Activated B cell treated with CpG ODN at 0.5 μM for 24 hours (primary cell): ENCODE measurements around the gene TRAF2. TPM values are rescaled to one million over a fixed set of nuclear protein-coding genes. Genes with fewer than 3 reads are reported as not detected.

ENCODE experiments used
- ATAC-seq: fragments of 200-7000 bp; cut with Tn5 transposase; one replicate; pipeline ENCODE4 v1.10.0; 2021; ENCODE audit warnings: low read depth, mild to moderate bottlenecking, moderate library complexity
- CTCF ChIA-PET: fragments of 350-600 bp; sonication (Branson Sonifier 250); formaldehyde crosslinking; loops from one replicate; lab custom pipeline; 2021; ENCODE audit warnings: antibody characterized with exemption; lab: Charles Lee
- POLR2A ChIA-PET: fragments of 350-600 bp; sonication (Branson Sonifier 250); formaldehyde crosslinking; loops from one replicate; lab custom pipeline; 2021; ENCODE audit warnings: antibody characterized with exemption; lab: Charles Lee
- DNase-seq: peaks from one replicate; pipeline ENCODE4 v3.0.0; 2022
- H3K27ac Mint-ChIP-seq: one replicate; pipeline ENCODE4 v1.8.0; 2020; ENCODE audit warnings: mixed read lengths
- H3K27me3 Mint-ChIP-seq: one replicate; pipeline ENCODE4 v1.8.0; 2021; ENCODE audit warnings: mixed read lengths
- H3K36me3 Mint-ChIP-seq: one replicate; pipeline ENCODE4 v1.8.0; 2021; ENCODE audit warnings: low read depth, mixed read lengths
- H3K4me1 Mint-ChIP-seq: one replicate; pipeline ENCODE4 v1.8.0; 2021; ENCODE audit warnings: mixed read lengths
- H3K4me3 Mint-ChIP-seq: one replicate; pipeline ENCODE4 v1.8.0; 2020; ENCODE audit warnings: mild to moderate bottlenecking, mixed read lengths
- H3K9me3 Mint-ChIP-seq: one replicate; pipeline ENCODE4 v1.8.0; 2020; ENCODE audit warnings: mixed read lengths
- intact Hi-C: fragments of 100-400 bp; cut with micrococcal nuclease; formaldehyde crosslinking; loops from one replicate; pipeline ENCODE4 v1.15.1; 2024
- total RNA-seq: library from RNA; stranded (reverse); gene quantifications from 2 replicates; pipeline ENCODE4 v1.2.3, GENCODE V29; 2022
- TF ChIP-seq, protein P1 (sequence below): fragments of 200-600 bp; IDR thresholded peaks from one replicate; pipeline ENCODE4 v1.8.0; 2022; ENCODE audit warnings: antibody characterized with exemption, mild to moderate bottlenecking

TRAF2 gene
- total RNA-seq, 1 donor from 2014 or later, result 58.2 TPM

DNA sequence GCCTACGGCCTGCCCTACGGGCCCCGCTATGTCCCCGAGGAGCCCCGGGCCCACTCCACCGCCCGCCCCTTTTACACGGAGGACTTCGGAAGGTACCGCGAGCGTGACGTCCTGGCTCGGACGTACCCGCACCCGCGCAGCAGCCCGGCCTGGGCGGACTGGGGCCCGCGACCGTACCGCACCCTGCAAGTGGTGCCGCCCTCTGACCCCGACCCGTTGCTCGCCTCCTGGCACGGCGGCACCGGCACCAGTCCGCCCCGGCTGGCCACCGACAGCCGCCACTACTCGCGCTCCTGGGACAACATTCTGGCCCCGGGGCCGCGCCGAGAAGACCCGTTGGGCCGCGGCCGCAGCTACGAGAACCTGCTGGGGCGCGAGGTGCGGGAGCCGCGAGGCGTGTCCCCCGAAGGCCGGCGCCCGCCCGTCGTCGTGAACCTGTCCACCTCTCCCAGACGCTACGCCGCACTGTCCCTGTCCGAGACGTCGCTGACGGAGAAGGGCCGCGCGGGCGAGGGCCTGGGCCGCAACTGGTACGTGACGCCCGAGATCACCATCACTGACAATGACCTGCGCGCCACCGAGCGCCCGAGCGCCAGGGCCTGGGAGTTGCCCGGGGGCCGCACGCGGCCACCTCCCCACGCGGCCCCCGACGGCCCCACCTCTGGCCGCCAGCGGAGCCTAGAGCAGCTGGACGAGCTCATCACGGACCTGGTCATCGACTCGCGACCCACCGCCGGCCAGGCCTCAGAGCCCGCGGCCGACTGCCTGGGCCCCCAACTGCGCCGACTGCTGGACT is 40.7 kb upstream of the TRAF2 start:
- intact Hi-C loops, result loop anchor here (10.0 kb wide), 1 partner anchor 319 kb away; no protein-coding TSS in a partner anchor
- ChIA-PET CTCF (no interaction called here), POLR2A (interaction anchor here (0.5 to 0.6 kb wide), 2 partner anchors 102 to 399 kb away, joined by 3 to 4 read pairs; no protein-coding TSS in a partner anchor)
- Mint-ChIP-seq H3K9me3 (no peaks in the 10 kb centered on the region), H3K4me3 (no peak overlapping the region), H3K27me3 (peaks cover 6% of the 10 kb centered on the region), H3K36me3 (no peaks in the 10 kb centered on the region), H3K4me1 (peaks cover 32% of the 10 kb centered on the region), H3K27ac (no peak overlapping the region)
- DNase-seq, result no peak
- TF ChIP-seq, protein P1, sequence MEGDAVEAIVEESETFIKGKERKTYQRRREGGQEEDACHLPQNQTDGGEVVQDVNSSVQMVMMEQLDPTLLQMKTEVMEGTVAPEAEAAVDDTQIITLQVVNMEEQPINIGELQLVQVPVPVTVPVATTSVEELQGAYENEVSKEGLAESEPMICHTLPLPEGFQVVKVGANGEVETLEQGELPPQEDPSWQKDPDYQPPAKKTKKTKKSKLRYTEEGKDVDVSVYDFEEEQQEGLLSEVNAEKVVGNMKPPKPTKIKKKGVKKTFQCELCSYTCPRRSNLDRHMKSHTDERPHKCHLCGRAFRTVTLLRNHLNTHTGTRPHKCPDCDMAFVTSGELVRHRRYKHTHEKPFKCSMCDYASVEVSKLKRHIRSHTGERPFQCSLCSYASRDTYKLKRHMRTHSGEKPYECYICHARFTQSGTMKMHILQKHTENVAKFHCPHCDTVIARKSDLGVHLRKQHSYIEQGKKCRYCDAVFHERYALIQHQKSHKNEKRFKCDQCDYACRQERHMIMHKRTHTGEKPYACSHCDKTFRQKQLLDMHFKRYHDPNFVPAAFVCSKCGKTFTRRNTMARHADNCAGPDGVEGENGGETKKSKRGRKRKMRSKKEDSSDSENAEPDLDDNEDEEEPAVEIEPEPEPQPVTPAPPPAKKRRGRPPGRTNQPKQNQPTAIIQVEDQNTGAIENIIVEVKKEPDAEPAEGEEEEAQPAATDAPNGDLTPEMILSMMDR, result no peak
- no peak for ATAC-seq

DNA sequence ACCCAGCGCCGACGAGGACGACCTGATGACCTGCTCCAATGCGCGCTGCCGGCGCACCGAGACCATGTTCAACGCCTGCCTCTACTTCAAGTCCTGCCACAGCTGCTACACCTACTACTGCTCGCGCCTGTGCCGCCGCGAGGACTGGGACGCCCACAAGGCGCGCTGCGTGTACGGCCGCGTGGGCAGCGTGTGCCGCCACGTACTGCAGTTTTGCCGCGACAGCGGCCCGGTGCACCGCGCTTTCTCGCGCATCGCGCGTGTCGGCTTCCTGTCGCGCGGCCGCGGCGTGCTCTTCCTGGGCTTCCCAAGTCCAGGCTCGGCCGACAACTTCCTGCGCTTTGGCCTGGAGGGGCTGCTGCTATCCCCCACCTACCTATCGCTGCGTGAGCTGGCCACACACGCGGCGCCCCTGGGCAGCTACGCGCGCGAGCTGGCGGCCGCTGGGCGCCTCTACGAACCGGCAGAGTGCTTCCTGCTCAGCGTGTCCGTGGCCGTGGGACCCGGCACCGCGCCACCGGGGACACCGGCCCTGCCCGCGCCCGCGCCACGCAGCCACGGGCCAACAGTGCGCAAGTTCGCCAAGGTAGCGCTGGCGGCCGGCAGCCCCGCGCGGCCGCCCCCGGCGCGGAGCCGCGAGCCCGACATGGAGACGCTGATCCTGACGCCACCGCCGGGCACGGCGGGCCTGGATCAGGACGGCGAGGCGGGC is 39.8 kb upstream of the TRAF2 start:
- Mint-ChIP-seq H3K36me3 (no peaks in the 10 kb centered on the region), H3K9me3 (no peaks in the 10 kb centered on the region), H3K27ac (no peak overlapping the region), H3K27me3 (peaks cover 6% of the 10 kb centered on the region), H3K4me3 (no peak overlapping the region), H3K4me1 (peaks cover 32% of the 10 kb centered on the region)
- DNase-seq (no peak), ATAC-seq (no peak)
- TF ChIP-seq, protein P1, result no peak
- intact Hi-C loops, result loop anchor here (1.0 to 10.0 kb wide), 2 partner anchors 56 to 318 kb away; no protein-coding TSS in a partner anchor
- ChIA-PET POLR2A (interaction anchor here (1.0 to 1.9 kb wide), 3 partner anchors 98 to 456 kb away, joined by 3 to 8 read pairs (median 3); partner anchors contain the start of genes C8G, FBXW5 and NRARP), CTCF (interaction anchor here (1.0 kb wide), 1 partner anchor 55 kb away, joined by 3 read pairs; no protein-coding TSS in a partner anchor)

DNA sequence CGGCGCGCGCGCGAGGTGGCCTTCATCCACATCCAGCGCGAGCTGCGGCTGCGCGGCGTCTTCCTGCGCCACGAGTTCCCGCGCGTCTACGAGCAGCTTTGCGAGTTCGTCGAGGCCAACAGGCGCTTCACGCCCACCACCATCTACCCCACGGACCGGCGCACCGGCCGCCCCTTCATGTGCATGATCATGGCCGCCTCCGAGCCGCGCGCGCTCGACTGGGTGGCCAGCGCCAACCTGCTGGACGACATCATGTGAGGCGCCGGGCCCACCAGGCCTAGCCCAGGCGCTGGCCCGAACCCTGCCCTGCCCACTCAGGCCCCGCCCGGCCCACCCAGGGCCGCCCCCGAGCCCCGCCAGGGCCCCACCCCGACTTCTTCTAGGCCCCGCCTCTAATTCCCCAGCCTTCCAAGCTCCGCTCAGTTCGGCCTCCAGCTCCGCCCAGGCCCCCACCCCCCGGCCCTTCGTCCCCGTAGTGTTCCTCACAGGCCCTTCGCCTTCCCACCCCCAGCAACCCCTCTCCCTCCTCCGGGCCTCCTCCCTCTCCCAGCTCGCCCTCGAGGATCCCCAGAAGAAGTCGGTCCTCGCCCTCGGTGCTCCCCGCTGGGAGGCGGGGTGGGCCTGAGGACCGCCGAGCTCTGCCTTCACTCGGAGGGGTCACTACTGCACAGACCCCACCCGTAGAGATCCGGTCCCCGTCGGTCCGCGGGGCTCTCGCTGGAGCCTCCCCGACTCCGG is 39.1 kb upstream of the TRAF2 start:
- Mint-ChIP-seq H3K36me3 (no peaks in the 10 kb centered on the region), H3K9me3 (no peaks in the 10 kb centered on the region), H3K4me1 (peaks cover 30% of the 10 kb centered on the region), H3K27ac (peak overlapping the region; percentile 59), H3K27me3 (peaks cover 6% of the 10 kb centered on the region), H3K4me3 (peak overlapping the region; percentile 95)
- no peak for ATAC-seq
- intact Hi-C loops, result loop anchor here (1.0 to 10.0 kb wide), 2 partner anchors 55 to 318 kb away; no protein-coding TSS in a partner anchor
- no peak for DNase-seq
- ChIA-PET CTCF (interaction anchor here (1.0 to 1.3 kb wide), 2 partner anchors 55 to 188 kb away, joined by 3 to 4 read pairs; no protein-coding TSS in a partner anchor), POLR2A (interaction anchor here (0.6 to 2.2 kb wide), 8 partner anchors 17 to 455 kb away, joined by 3 to 13 read pairs (median 4); partner anchors contain the start of genes C8G, FBXW5, NRARP and PAXX)
- TF ChIP-seq, protein P1, result no peak

DNA sequence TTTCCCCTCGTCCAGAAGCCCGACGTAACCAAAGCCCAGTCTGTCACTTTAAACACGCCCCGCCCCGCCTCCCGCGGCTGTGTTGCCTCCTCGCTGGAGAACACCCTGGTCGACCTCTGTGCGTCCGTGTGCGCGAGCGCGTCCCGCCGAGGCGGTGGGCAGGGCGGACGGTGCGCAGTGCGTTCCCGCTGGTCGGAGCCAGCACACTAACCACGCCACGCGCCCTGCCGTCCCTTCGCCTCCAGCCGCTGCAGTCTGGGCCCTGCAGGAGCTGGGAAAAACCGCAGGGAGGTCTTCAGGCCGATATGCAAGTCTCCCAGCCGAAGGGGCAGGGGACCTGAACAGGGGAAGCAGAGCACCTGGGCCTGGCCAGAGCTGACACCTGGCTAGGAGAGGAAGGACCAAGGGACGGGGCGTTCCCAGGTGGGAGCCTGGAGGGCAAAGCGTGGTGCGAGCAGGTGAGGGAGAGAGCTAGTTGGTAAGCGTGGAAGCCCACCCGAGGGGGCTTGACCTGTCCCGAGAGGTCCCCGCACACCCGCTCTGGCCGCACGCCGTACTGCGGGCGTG is 38.4 kb upstream of the TRAF2 start:
- no peaks in the 10 kb centered on the region for H3K36me3 Mint-ChIP-seq
- peaks cover 6% of the 10 kb centered on the region for H3K27me3 Mint-ChIP-seq
- intact Hi-C loops, result loop anchor here (1.0 to 10.0 kb wide), 2 partner anchors 54 to 317 kb away; no protein-coding TSS in a partner anchor
- peaks cover 28% of the 10 kb centered on the region for H3K4me1 Mint-ChIP-seq
- H3K27ac Mint-ChIP-seq, result peak overlapping the region; percentile 59
- DNase-seq, result peak; percentile 56
- H3K9me3 Mint-ChIP-seq, result no peaks in the 10 kb centered on the region
- TF ChIP-seq, protein P1, result no peak
- ChIA-PET POLR2A (interaction anchor here (0.6 to 2.2 kb wide), 14 partner anchors 16 to 454 kb away, joined by 3 to 13 read pairs (median 3); partner anchors contain the start of genes C8G, EDF1, FBXW5 and NRARP), CTCF (interaction anchor here (1.3 kb wide), 1 partner anchor 188 kb away, joined by 4 read pairs; no protein-coding TSS in a partner anchor)
- ATAC-seq, result no peak
- peak overlapping the region; percentile 95 for H3K4me3 Mint-ChIP-seq
